ENCODE data around the gene GPRIN1. TPM values are rescaled to one million over a fixed set of nuclear protein-coding genes. Genes with fewer than 3 reads are reported as not detected.

Gene GPRIN1
- total RNA-seq, 1 experiment from 2014 or later = 8.5 TPM

- ChIA-PET POLR2A (interaction anchor here (1.0 to 1.1 kb wide), 3 partner anchors 12 to 16 kb away, joined by 3 to 5 read pairs (median 3); no protein-coding TSS in a partner anchor), CTCF (interaction anchor here (0.8 to 6.8 kb wide), 15 partner anchors 13 to 663 kb away, joined by 3 to 112 read pairs (median 4); partner anchors contain the start of genes EIF4E1B, FGFR4, RNF44 and SNCB)
- Mint-ChIP-seq H3K9me3 (no peaks in the 10 kb centered on the region), H3K4me3 (peak overlapping the region; percentile 63), H3K27me3 (ENCODE audit: low read depth) (no peaks in the 10 kb centered on the region), H3K27ac (peak overlapping the region; percentile 90; the same call in 1 of the 2 replicates), H3K4me1 (peaks cover 42% of the 10 kb centered on the region), H3K36me3 (no peaks in the 10 kb centered on the region)
- DNase-seq (ENCODE audit: low spot score) (no peak), ATAC-seq (no peak)
- TF ChIP-seq TP53 (CRISPR knock-in tag; IDR thresholded peaks at IDR 0.05) = no peak
- no peak for TF ChIP-seq ELF4 (CRISPR knock-in tag; IDR thresholded peaks at IDR 0.05; ENCODE audit: low read depth)
- no peak for TF ChIP-seq NR1H2 (CRISPR knock-in tag; IDR thresholded peaks at IDR 0.05)
- no peak for TF ChIP-seq SMAD4 (CRISPR knock-in tag; IDR thresholded peaks at IDR 0.05)
- no peak for TF ChIP-seq TEAD1 (CRISPR knock-in tag; IDR thresholded peaks at IDR 0.05)
- no peak for TF ChIP-seq CBFB (CRISPR knock-in tag; IDR thresholded peaks at IDR 0.05; ENCODE audit: low read depth)
Observed at GRCh38 chr5:176646707-176647029, 36.7 kb upstream of the GPRIN1 start.

- H3K4me3 Mint-ChIP-seq = peak overlapping the region; percentile 63; the same call in 1 of the 2 replicates
Observed at GRCh38 chr5:176646049-176646706, 36.2 kb upstream of the GPRIN1 start.

GRCh38 chr5:176644878-176645670 is 35.1 kb upstream of the GPRIN1 start:
- H3K36me3 Mint-ChIP-seq = no peaks in the 10 kb centered on the region
- no peak overlapping the region for H3K27ac Mint-ChIP-seq
- POLR2A ChIA-PET = no interaction called here
- H3K9me3 Mint-ChIP-seq = no peaks in the 10 kb centered on the region
- no peaks in the 10 kb centered on the region; the same call in 1 of the 2 replicates for H3K27me3 Mint-ChIP-seq (ENCODE audit: low read depth)
- DNase-seq (ENCODE audit: low spot score) = no peak
- CTCF ChIA-PET = interaction anchor here (0.6 to 1.8 kb wide), 2 partner anchors 16 to 26 kb away, joined by 4 to 9 read pairs; no protein-coding TSS in a partner anchor
- no peak for ATAC-seq
- peaks cover 33% of the 10 kb centered on the region for H3K4me1 Mint-ChIP-seq
- no peak overlapping the region for H3K4me3 Mint-ChIP-seq
- TF ChIP-seq SP1 (CRISPR knock-in tag; conservative IDR thresholded peaks at IDR 0.05) (no peak), FOXP1 (CRISPR knock-in tag; IDR thresholded peaks at IDR 0.05; ENCODE audit: borderline replicate concordance) (no peak), ZNF425 (CRISPR knock-in tag; conservative IDR thresholded peaks at IDR 0.05) (no peak), NR3C1 (CRISPR knock-in tag; conservative IDR thresholded peaks at IDR 0.05; ENCODE audit: low read depth) (no peak), ETV6 (CRISPR knock-in tag; IDR thresholded peaks at IDR 0.05) (no peak), ZNF671 (CRISPR knock-in tag; IDR thresholded peaks at IDR 0.05) (no peak), ZNF263 (CRISPR knock-in tag; IDR thresholded peaks at IDR 0.05; ENCODE audit: low read depth) (no peak), ZNF532 (CRISPR knock-in tag; IDR thresholded peaks at IDR 0.05; ENCODE audit: borderline replicate concordance) (no peak), MYBL2 (CRISPR knock-in tag; IDR thresholded peaks at IDR 0.05) (no peak), CREB1 (CRISPR knock-in tag; IDR thresholded peaks at IDR 0.05) (no peak), ARID4B (CRISPR knock-in tag; IDR thresholded peaks at IDR 0.05; ENCODE audit: borderline replicate concordance) (no peak), USF1 (CRISPR knock-in tag; IDR thresholded peaks at IDR 0.05) (no peak)

More at GRCh38 chr5:176646049-176646706, 36.2 kb upstream of the GPRIN1 start:
- ChIA-PET CTCF (interaction anchor here (0.8 to 6.8 kb wide), 4 partner anchors 13 to 242 kb away, joined by 3 to 112 read pairs (median 4); no protein-coding TSS in a partner anchor), POLR2A (no interaction called here)
- no peak for DNase-seq (ENCODE audit: low spot score)
- Mint-ChIP-seq H3K9me3 (no peaks in the 10 kb centered on the region), H3K27me3 (ENCODE audit: low read depth) (no peaks in the 10 kb centered on the region), H3K4me1 (peaks cover 42% of the 10 kb centered on the region), H3K36me3 (no peaks in the 10 kb centered on the region), H3K27ac (peak overlapping the region; percentile 45; the same call in 1 of the 2 replicates)
- ATAC-seq = no peak
- TF ChIP-seq NR3C1 (CRISPR knock-in tag; conservative IDR thresholded peaks at IDR 0.05; ENCODE audit: low read depth) (0 out of 2 replicates have a peak, but pooled peaks have one; percentile 19), ZBTB21 (CRISPR knock-in tag; IDR thresholded peaks at IDR 0.05; ENCODE audit: borderline replicate concordance) (no peak)

Measured in WTC11 (cell line).